ENCODE data around the gene BHLHE23. TPM values are rescaled to one million over a fixed set of nuclear protein-coding genes. Genes with fewer than 3 reads are reported as not detected.

Gene BHLHE23
- total and polyA plus RNA-seq, 2 donors (not counting 1 experiment from before 2014, with no cell fraction given) = not detected

- no peak for DNase-seq (ENCODE audit: low read depth in 2 of 2)
- H3K27me3 ChIP-seq (ENCODE audit: control insufficient read depth, insufficient read depth, low read length) = no peaks in the 10 kb centered on the region
- no peaks in the 10 kb centered on the region for H3K36me3 ChIP-seq (ENCODE audit: control insufficient read depth, insufficient read depth, low read length)
- H3K27ac ChIP-seq (ENCODE audit: insufficient read depth, low read length) = no peak overlapping the region
- H2AFZ ChIP-seq (ENCODE audit: low read length) = no peak overlapping the region
- no peaks in the 10 kb centered on the region for H4K20me1 ChIP-seq (ENCODE audit: control insufficient read depth, extremely low read depth, insufficient read depth, low read length)
- H3K4me2 ChIP-seq (ENCODE audit: extremely low read depth, insufficient read depth, low read length) = no peak overlapping the region
- no peak overlapping the region for H3K9ac ChIP-seq (ENCODE audit: insufficient read depth, low read length)
- H3K79me2 ChIP-seq (ENCODE audit: control insufficient read depth, insufficient read depth, low read length) = no peaks in the 10 kb centered on the region
- H3K4me1 ChIP-seq (ENCODE audit: control insufficient read depth, extremely low read depth, insufficient read depth, low read length) = no peaks in the 10 kb centered on the region
- no peaks in the 10 kb centered on the region for H3K9me3 ChIP-seq (ENCODE audit: control insufficient read depth, insufficient read depth, low read depth, low read length)
- no peak overlapping the region for H3K4me3 ChIP-seq (replicated peaks in 1 of 4; ENCODE audit: control extremely low read depth in 1 of 4, insufficient read depth in 1 of 4, low read depth in 3 of 4, low read length in 4 of 4)
- TF ChIP-seq CTCF (conservative IDR thresholded peaks at IDR 0.05 in 1 of 2, IDR thresholded peaks at IDR 0.05 in 1 of 2; ENCODE audit: low read depth in 1 of 2, low read length in 2 of 2) (no peak), EZH2 (IDR thresholded peaks at IDR 0.05; ENCODE audit: low read length, missing control alignments) (no peak)
Measured at GRCh38 chr20:62959998-62960436, 46.7 kb downstream of the BHLHE23 start.

- Histone ChIP-seq H3K27ac (ENCODE audit: insufficient read depth, low read length) (no peak overlapping the region), H3K36me3 (ENCODE audit: control insufficient read depth, insufficient read depth, low read length) (no peaks in the 10 kb centered on the region), H3K9me3 (ENCODE audit: control insufficient read depth, insufficient read depth, low read depth, low read length) (no peaks in the 10 kb centered on the region), H3K4me1 (ENCODE audit: control insufficient read depth, extremely low read depth, insufficient read depth, low read length) (no peaks in the 10 kb centered on the region), H4K20me1 (ENCODE audit: control insufficient read depth, extremely low read depth, insufficient read depth, low read length) (no peaks in the 10 kb centered on the region), H3K4me2 (ENCODE audit: extremely low read depth, insufficient read depth, low read length) (no peak overlapping the region), H2AFZ (ENCODE audit: low read length) (no peak overlapping the region), H3K27me3 (ENCODE audit: control insufficient read depth, insufficient read depth, low read length) (no peaks in the 10 kb centered on the region), H3K9ac (ENCODE audit: insufficient read depth, low read length) (no peak overlapping the region), H3K79me2 (ENCODE audit: control insufficient read depth, insufficient read depth, low read length) (no peaks in the 10 kb centered on the region), H3K4me3 (replicated peaks in 1 of 4; ENCODE audit: control extremely low read depth in 1 of 4, insufficient read depth in 1 of 4, low read depth in 3 of 4, low read length in 4 of 4) (no peak overlapping the region)
- TF ChIP-seq EZH2 (IDR thresholded peaks at IDR 0.05; ENCODE audit: low read length, missing control alignments) (no peak), CTCF (conservative IDR thresholded peaks at IDR 0.05 in 1 of 2, IDR thresholded peaks at IDR 0.05 in 1 of 2; ENCODE audit: low read depth in 1 of 2, low read length in 2 of 2) (no peak)
- no peak for DNase-seq (ENCODE audit: low read depth in 2 of 2)
Measured at GRCh38 chr20:62959101-62959971, 47.4 kb downstream of the BHLHE23 start.

GRCh38 chr20:62958388-62959100 is 48.2 kb downstream of the BHLHE23 start:
- Histone ChIP-seq H3K79me2 (ENCODE audit: control insufficient read depth, insufficient read depth, low read length) (no peaks in the 10 kb centered on the region), H3K27me3 (ENCODE audit: control insufficient read depth, insufficient read depth, low read length) (no peaks in the 10 kb centered on the region), H3K9ac (ENCODE audit: insufficient read depth, low read length) (no peak overlapping the region), H4K20me1 (ENCODE audit: control insufficient read depth, extremely low read depth, insufficient read depth, low read length) (no peaks in the 10 kb centered on the region), H3K9me3 (ENCODE audit: control insufficient read depth, insufficient read depth, low read depth, low read length) (no peaks in the 10 kb centered on the region), H3K4me1 (ENCODE audit: control insufficient read depth, extremely low read depth, insufficient read depth, low read length) (peaks cover 2% of the 10 kb centered on the region), H3K4me2 (ENCODE audit: extremely low read depth, insufficient read depth, low read length) (no peak overlapping the region), H3K4me3 (replicated peaks in 1 of 4; ENCODE audit: control extremely low read depth in 1 of 4, insufficient read depth in 1 of 4, low read depth in 3 of 4, low read length in 4 of 4) (no peak overlapping the region), H3K36me3 (ENCODE audit: control insufficient read depth, insufficient read depth, low read length) (no peaks in the 10 kb centered on the region), H2AFZ (ENCODE audit: low read length) (no peak overlapping the region), H3K27ac (ENCODE audit: insufficient read depth, low read length) (no peak overlapping the region)
- TF ChIP-seq EZH2 (IDR thresholded peaks at IDR 0.05; ENCODE audit: low read length, missing control alignments) = no peak
- TF ChIP-seq CTCF (conservative IDR thresholded peaks at IDR 0.05 in 1 of 2, IDR thresholded peaks at IDR 0.05 in 1 of 2; ENCODE audit: low read depth in 1 of 2, low read length in 2 of 2) = no peak
- DNase-seq (ENCODE audit: low read depth in 2 of 2) = no peak
